GM21390 (cell line): ENCODE measurements around the gene ADAMTS15.
"Not testable (repeated sequence)": the region's sequence is repeated elsewhere in the genome, so short reads cannot be mapped to it uniquely, and the experiment has no call there.

ENCODE experiments used
- ATAC-seq: cut with Tn5 transposase; IDR thresholded peaks from one replicate; pipeline ENCODE4 v1.9.1; 2021; ENCODE audit not compliant: unreplicated experiment

Gene ADAMTS15

GRCh38 chr11:130433357-130433756, 15.1 kb upstream of the ADAMTS15 start:
- ATAC-seq, result no peak

GRCh38 chr11:130434521-130435223, 13.8 kb upstream of the ADAMTS15 start:
- peak; percentile 90 for ATAC-seq

DNA sequence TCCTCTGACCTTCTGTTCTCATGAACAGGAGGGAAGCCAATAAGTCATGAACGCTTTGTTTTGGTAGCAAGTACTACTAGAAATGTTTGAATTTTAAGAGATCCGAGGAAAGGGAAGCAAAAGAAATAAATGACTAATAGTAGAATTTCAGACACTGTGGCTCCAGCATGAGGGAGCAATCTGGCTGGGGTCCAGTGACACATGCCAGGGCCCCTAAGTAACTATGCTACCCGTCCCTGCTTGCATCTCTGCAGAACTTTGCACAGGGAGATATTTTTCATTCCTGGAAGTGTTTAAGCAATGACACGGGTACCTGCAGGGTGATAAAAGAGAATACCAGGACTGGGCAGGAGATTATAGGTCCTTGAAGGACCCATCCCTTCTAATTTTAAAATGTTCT, 12.8 kb upstream of the ADAMTS15 start:
- ATAC-seq, result no peak

DNA sequence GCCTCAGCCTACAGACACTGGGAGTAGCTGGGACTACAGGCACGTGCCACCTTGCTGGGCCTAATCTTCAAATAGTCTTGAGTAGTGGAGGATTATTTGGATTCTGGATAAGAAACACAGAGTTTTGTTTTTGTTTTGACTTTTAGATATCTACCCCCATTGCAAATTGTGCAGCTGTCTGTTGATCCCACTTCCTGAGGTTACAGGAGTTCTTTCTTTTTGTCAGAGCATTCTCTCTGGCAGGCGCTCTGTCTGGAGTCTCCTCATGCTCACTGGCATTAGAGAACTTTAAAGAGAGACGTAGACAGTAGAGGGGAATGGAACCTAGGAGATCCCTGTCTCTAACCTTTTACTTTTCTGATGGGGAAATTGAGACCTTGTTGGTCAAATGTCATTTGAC, 12.3 kb upstream of the ADAMTS15 start:
- no peak for ATAC-seq

- no peak for ATAC-seq
Observed at GRCh38 chr11:130437848-130438247, 10.6 kb upstream of the ADAMTS15 start.

DNA sequence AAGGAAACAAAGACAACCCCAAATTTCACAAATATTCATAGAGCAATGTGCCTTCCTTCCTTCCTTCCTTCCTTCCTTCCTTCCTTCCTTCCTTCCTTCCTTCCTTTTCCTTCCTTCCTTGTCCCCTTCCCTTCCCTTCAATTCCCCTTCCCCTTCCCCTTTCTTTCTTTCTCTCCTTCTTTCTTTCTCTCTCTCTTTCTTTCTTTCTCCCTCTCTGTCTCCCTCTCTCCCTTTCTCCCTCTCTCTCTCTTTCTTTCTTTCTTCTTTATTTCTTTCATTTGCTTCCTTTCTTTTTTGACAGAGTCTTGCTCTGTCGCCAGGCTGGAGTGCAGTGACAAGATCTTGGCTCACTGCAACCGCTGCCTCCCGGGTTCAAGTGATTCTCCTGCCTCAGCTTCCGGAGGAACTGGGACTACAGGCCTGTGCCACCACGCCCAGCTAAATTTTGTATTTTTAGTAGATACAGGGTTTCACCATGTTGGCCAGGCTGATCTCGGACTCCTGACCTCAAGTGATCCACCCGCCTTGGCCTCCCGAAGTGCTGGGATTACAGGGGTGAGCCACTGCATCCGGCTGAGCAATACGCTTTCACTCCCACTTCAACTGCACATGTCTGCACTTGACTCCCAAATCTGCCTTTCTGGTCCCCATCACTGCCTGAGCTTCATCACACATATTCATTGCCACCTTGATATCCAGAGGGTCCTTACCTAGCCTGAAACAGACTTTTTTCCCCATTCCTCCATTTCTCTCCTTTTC, 9.9 kb upstream of the ADAMTS15 start:
- not testable (repeated sequence) for ATAC-seq

DNA sequence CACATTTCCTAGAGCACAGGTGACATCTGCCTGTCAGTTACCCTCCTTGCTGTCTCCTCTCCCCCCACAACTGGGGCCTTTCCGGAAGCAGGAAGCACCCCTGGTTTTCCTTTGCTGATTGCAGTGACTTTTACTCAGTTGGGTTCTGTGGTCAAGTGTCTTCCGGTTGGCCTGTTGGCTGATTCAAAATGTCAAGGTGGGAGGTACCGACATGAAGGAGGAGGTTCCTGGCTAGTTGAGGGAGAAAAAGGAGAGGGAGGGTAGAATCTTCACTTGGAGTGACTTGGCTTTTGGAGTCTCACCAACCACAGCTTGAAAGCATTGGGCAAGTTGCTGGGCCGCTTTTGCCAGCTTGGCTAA, 9.3 kb upstream of the ADAMTS15 start:
- ATAC-seq, result no peak

GRCh38 chr11:130439876-130440275, 8.6 kb upstream of the ADAMTS15 start:
- no peak for ATAC-seq

DNA sequence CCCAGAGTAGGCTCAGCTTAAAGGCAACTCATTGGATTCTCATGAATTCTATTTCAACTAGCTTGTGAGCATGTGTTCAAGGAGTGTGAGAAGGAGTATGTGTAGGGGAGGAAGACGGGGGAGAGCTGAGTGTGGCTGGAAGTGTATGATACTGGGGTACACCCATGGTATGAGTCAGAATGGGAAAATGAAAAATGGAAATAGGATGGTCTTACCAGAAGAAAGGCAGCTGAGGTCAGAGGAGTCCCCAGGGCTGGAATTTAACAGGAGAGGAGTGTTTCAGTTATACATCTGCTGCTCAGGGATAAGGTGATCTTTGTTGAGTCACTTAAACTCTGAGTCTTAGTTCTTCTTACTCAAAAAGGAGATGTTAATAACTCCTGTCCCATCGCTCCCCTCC, 6.7 kb upstream of the ADAMTS15 start:
- no peak for ATAC-seq

DNA sequence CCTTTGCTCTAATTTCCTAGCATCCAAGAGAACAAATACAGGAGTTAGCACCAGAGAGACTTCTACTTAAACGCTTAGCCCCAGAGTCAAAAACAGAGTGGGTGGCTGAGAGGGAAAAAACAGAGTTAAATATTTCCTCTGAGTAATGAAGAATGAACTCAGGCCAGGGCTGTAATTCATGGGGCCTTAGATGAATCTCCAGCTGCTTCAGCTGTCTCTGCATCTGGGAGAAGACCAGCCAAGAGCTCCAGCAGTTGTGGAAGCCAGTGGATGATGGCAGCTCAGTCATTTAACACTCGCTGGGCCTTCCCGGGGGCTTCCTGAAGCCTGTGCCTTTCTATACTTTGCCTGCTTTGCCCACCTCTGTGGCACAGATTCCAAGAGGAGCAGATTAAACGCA, 5.7 kb upstream of the ADAMTS15 start:
- ATAC-seq, result no peak

GRCh38 chr11:130445788-130446187, 2.7 kb upstream of the ADAMTS15 start:
- no peak for ATAC-seq

DNA sequence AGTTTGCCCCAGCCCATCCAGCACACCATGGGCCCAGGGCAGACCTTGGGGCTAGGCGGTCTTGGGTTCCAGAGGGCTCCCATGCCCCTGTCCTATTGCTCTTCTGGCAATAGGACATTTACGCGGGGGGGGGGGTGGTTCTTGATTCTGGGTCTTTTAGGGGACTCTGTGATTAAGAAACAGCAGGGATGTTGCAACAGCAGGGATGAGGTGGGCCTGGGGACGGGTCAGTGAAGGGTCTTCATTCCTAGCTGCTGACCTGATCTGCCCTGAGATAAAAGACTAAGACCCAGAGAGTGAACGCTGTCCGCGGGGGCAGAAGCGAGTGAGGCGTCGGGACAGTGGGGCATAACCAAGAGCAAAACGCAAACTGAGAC, 418 bp upstream of the ADAMTS15 start:
- ATAC-seq, result no peak

- no peak for ATAC-seq
Observed at GRCh38 chr11:130449310-130449990, 1.0 kb downstream of the ADAMTS15 start.

DNA sequence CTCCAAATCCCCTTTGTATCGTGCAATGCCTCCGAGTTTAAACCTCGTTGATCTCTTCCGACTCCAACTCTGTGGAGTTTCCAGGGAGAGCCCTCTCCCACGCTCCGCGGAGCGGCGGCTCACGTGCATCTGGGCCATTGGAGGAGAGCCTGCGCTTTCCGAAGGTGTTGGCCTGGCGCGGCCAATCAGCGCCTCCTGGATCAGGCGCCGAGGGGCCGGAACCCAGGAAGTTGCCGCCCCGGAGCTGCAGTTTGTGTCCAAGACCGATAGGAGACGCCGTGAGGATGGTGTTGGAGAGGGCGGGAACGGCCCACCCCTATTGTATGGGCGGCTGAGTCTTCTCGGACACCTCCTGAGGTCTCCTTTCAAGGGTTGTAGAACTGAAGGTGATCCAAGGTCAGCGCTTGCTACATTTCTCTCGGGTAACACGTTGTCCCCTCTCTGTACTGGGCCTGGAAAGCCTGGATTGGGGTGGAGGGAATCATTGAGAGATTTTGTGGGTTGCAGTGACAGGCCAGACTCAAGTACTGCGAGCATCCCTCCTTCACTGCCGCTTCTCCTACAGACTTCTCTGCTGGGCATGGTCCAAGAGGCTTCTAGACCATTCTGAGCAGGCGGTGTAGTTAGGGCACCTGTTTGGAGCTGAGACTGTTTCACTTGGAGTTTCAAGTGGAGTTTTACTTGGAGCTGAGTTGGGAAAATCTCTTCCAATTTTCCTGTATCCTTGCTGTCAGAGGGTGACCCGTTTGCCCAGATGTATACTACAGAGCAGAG, 1.7 kb downstream of the ADAMTS15 start:
- no peak for ATAC-seq

- ATAC-seq, result no peak
Observed at GRCh38 chr11:130451231-130452019, 3.0 kb downstream of the ADAMTS15 start.

GRCh38 chr11:130452176-130452575, 3.7 kb downstream of the ADAMTS15 start:
- no peak for ATAC-seq

DNA sequence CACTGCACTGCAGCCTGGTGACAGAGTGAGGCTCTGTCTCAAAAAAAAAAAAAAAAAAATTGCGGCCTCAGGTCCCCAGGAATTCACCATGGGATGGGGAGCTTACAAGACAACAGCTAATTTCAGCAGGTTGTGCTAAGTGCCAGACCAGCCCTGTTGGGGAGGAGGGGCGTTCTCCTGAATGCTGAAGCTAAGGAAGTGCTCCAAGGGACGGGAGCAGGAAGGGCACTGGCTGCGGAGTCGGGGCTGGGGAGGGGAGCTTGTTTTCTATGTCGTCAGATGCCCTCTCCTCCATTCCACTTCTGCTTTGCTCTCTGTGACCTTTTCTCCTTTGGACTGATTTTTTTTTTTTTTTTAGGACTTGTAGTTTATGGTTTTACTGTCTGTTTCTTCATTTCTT, 4.5 kb downstream of the ADAMTS15 start:
- no peak for ATAC-seq

GRCh38 chr11:130454491-130455252, 6.2 kb downstream of the ADAMTS15 start:
- ATAC-seq, result no peak

- ATAC-seq, result no peak
Observed at GRCh38 chr11:130455483-130456127, 7.2 kb downstream of the ADAMTS15 start.
